ENCODE results near the gene PDE1C. TPM values are rescaled to one million over a fixed set of nuclear protein-coding genes. Genes with fewer than 3 reads are reported as not detected.

Gene PDE1C
- total RNA-seq, 2 experiments from 2014 or later = not detected

DNA sequence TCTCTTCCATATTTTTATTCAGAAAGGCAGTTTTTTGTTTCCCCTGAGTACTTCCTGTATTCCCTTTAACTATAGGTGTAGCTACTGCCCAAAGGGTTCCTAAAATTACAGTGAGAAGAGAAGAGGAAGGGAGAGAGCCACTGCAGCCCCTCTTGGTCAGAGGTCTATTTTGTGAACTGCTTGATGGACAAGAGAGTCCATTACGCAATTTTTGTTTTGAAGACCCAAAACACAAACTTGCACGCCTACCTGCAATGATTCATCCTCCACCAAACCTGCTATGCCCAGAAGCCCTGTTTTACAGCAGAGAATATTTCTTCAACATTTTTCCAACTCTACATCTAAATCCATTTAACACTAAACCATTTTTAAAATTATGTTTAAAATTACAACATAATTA lies 75.1 kb downstream of the PDE1C start:
- Histone ChIP-seq H3K9me2 (ENCODE audit: insufficient read depth, low read length) (no peaks in the 10 kb centered on the region), H3K4me1 (ENCODE audit: insufficient read depth, low read length, poor library complexity, severe bottlenecking) (no peaks in the 10 kb centered on the region)
- no TSS peak for BruUV-seq (replicated peaks)

DNA sequence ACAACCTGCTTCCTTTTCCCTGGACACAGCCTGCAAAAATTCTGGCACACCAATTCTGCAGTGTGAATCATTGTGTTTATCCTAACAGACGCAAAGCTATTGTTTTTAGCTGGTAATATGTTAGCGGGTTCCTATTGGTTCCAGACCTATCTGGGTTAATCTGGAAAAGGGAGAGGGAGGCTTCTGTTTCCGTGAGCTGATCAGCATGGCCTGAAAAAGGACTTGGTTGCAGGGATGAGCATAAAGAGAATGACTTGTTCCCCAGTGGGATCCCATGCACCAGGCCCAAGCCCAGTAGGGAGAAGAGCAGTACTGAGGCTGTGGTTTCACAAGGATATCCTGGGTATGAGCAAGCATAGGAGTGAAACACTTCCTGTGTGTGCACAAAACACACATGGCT lies 78.4 kb downstream of the PDE1C start:
- Histone ChIP-seq H3K4me1 (ENCODE audit: insufficient read depth, low read length, poor library complexity, severe bottlenecking) (no peaks in the 10 kb centered on the region), H3K4me2 (ENCODE audit: low read length) (no peak overlapping the region), H2AFZ (ENCODE audit: low read length) (no peak overlapping the region), H3K79me2 (ENCODE audit: insufficient read depth, low read depth, low read length) (no peaks in the 10 kb centered on the region), H3K4me3 (ENCODE audit: low read depth, low read length, poor library complexity, severe bottlenecking) (no peak overlapping the region), H3K27ac (ENCODE audit: low read depth, low read length, poor library complexity, severe bottlenecking) (no peak overlapping the region), H3K9me3 (ENCODE audit: low read length) (no peaks in the 10 kb centered on the region), H3K36me3 (ENCODE audit: insufficient read depth, low read length) (no peaks in the 10 kb centered on the region), H3K9me2 (ENCODE audit: insufficient read depth, low read length) (no peaks in the 10 kb centered on the region), H4K20me1 (ENCODE audit: insufficient read depth, low read length) (no peaks in the 10 kb centered on the region)
- DNase-seq (ENCODE audit: low spot score) = no peak
- intact Hi-C loops (cut with micrococcal nuclease; ENCODE audit: unreplicated experiment) = no loop called here
- POLR2A ChIA-PET = no interaction called here
- TF ChIP-seq EZH2phosphoT487 (IDR thresholded peaks at IDR 0.05; ENCODE audit: borderline replicate concordance, low read depth, low read length) = no peak
- TF ChIP-seq, protein P1, sequence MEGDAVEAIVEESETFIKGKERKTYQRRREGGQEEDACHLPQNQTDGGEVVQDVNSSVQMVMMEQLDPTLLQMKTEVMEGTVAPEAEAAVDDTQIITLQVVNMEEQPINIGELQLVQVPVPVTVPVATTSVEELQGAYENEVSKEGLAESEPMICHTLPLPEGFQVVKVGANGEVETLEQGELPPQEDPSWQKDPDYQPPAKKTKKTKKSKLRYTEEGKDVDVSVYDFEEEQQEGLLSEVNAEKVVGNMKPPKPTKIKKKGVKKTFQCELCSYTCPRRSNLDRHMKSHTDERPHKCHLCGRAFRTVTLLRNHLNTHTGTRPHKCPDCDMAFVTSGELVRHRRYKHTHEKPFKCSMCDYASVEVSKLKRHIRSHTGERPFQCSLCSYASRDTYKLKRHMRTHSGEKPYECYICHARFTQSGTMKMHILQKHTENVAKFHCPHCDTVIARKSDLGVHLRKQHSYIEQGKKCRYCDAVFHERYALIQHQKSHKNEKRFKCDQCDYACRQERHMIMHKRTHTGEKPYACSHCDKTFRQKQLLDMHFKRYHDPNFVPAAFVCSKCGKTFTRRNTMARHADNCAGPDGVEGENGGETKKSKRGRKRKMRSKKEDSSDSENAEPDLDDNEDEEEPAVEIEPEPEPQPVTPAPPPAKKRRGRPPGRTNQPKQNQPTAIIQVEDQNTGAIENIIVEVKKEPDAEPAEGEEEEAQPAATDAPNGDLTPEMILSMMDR (conservative IDR thresholded peaks at IDR 0.05; ENCODE audit: low read length) = no peak
- CTCF ChIA-PET (ENCODE audit: unreplicated experiment) = no interaction called here
- no TSS peak for BruUV-seq (replicated peaks)

More for the DNA sequence above, 75.1 kb downstream of the PDE1C start:
- H3K36me3 ChIP-seq (ENCODE audit: insufficient read depth, low read length) = no peaks in the 10 kb centered on the region
- no peaks in the 10 kb centered on the region for H3K9me3 ChIP-seq (ENCODE audit: low read length)
- ChIA-PET POLR2A (no interaction called here), CTCF (ENCODE audit: unreplicated experiment) (no interaction called here)
- no peaks in the 10 kb centered on the region for H3K79me2 ChIP-seq (ENCODE audit: insufficient read depth, low read depth, low read length)
- H2AFZ ChIP-seq (ENCODE audit: low read length) = no peak overlapping the region
- no peak overlapping the region for H3K27ac ChIP-seq (ENCODE audit: low read depth, low read length, poor library complexity, severe bottlenecking)
- no peaks in the 10 kb centered on the region for H4K20me1 ChIP-seq (ENCODE audit: insufficient read depth, low read length)
- no peak overlapping the region for H3K4me3 ChIP-seq (ENCODE audit: low read depth, low read length, poor library complexity, severe bottlenecking)
- no peak overlapping the region for H3K4me2 ChIP-seq (ENCODE audit: low read length)
- TF ChIP-seq, protein P1 (conservative IDR thresholded peaks at IDR 0.05; ENCODE audit: low read length) = no peak
- no peak for TF ChIP-seq EZH2phosphoT487 (IDR thresholded peaks at IDR 0.05; ENCODE audit: borderline replicate concordance, low read depth, low read length)
- intact Hi-C loops (cut with micrococcal nuclease; ENCODE audit: unreplicated experiment) = no loop called here
- DNase-seq (ENCODE audit: low spot score) = no peak

DNA sequence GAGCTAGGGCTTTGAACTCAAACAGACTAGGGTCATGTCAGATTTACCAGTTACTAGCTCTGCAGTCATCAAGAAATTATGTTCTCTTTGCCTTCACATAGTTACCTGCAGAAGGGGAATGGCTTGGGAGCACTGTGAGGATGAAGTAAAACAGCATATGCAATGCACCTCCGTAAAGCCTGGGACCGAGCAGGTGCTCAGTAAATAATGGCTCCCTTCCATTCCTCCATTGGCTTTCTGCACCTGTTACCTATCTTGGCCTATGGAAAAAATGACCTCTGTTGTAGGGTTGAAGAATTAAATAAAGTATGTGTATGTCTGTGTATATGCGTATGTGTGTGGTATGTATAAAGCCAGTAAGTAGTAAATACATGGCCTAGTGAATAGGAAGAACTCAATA lies 78.8 kb downstream of the PDE1C start:
- no peak overlapping the region for H3K4me2 ChIP-seq (ENCODE audit: low read length)
- H3K4me3 ChIP-seq (ENCODE audit: low read depth, low read length, poor library complexity, severe bottlenecking) = no peak overlapping the region
- no peak for DNase-seq (ENCODE audit: low spot score)
- H3K27ac ChIP-seq (ENCODE audit: low read depth, low read length, poor library complexity, severe bottlenecking) = no peak overlapping the region
- intact Hi-C loops (cut with micrococcal nuclease; ENCODE audit: unreplicated experiment) = no loop called here
- H2AFZ ChIP-seq (ENCODE audit: low read length) = no peak overlapping the region
- no peaks in the 10 kb centered on the region for H3K9me2 ChIP-seq (ENCODE audit: insufficient read depth, low read length)
- H4K20me1 ChIP-seq (ENCODE audit: insufficient read depth, low read length) = no peaks in the 10 kb centered on the region
- H3K4me1 ChIP-seq (ENCODE audit: insufficient read depth, low read length, poor library complexity, severe bottlenecking) = no peaks in the 10 kb centered on the region
- no peaks in the 10 kb centered on the region for H3K36me3 ChIP-seq (ENCODE audit: insufficient read depth, low read length)
- TF ChIP-seq, protein P1 (conservative IDR thresholded peaks at IDR 0.05; ENCODE audit: low read length) = no peak
- TF ChIP-seq EZH2phosphoT487 (IDR thresholded peaks at IDR 0.05; ENCODE audit: borderline replicate concordance, low read depth, low read length) = no peak
- ChIA-PET CTCF (ENCODE audit: unreplicated experiment) (no interaction called here), POLR2A (interaction anchor here (0.7 kb wide), 1 partner anchor 44 kb away, joined by 3 read pairs; no protein-coding TSS in a partner anchor)
- BruUV-seq (replicated peaks) = no TSS peak
- no peaks in the 10 kb centered on the region for H3K9me3 ChIP-seq (ENCODE audit: low read length)
- no peaks in the 10 kb centered on the region for H3K79me2 ChIP-seq (ENCODE audit: insufficient read depth, low read depth, low read length)
